MM.1S (cell line): ENCODE data around the gene ERLEC1.

Source experiments
- DNase-seq: peaks from one replicate; pipeline ENCODE4 v3.0.0-alpha.2; 2015
- H2AFZ ChIP-seq: fragments of 300-600 bp; sonication (generic); 2 replicates; pipeline ENCODE4 v1.6.0; 2016; ENCODE audit warnings: antibody characterized with exemption, low read length
- H3F3A ChIP-seq: fragments of 300-600 bp; sonication (generic); 2 replicates; pipeline ENCODE4 v1.6.1; 2016; ENCODE audit warnings: mild to moderate bottlenecking, antibody characterized with exemption, low read length, moderate library complexity, mixed read lengths; ENCODE audit not compliant: insufficient read depth
- H3K27ac ChIP-seq: fragments of 300-600 bp; sonication (generic); 2 replicates; pipeline ENCODE4 v1.5.1; 2016; ENCODE audit warnings: mild to moderate bottlenecking, low read length
- H3K27me3 ChIP-seq: fragments of 300-600 bp; sonication (generic); replicated peaks from 2 replicates; pipeline ENCODE4 v1.6.0; 2016; ENCODE audit warnings: low read length; ENCODE audit not compliant: insufficient read depth
- H3K36me3 ChIP-seq: fragments of 300-600 bp; sonication (generic); replicated peaks from 2 replicates; pipeline ENCODE4 v1.6.1; 2016; ENCODE audit warnings: mild to moderate bottlenecking, low read length, mixed read lengths; ENCODE audit not compliant: insufficient read depth
- H3K4me1 ChIP-seq: fragments of 300-600 bp; sonication (generic); 2 replicates; pipeline ENCODE4 v1.6.1; 2016; ENCODE audit warnings: low read length, mixed read lengths
- H3K4me2 ChIP-seq: fragments of 300-600 bp; sonication (generic); 2 replicates; pipeline ENCODE4 v1.6.0; 2016; ENCODE audit warnings: low read depth, low read length
- H3K4me3 ChIP-seq: fragments of 300-600 bp; sonication (generic); 2 replicates; pipeline ENCODE4 v1.5.1; 2016; ENCODE audit warnings: low read length, mixed read lengths
- H3K79me2 ChIP-seq: fragments of 300-600 bp; sonication (generic); 2 replicates; pipeline ENCODE4 v1.6.1; 2016; ENCODE audit warnings: mixed run types, low read length, mixed read lengths
- H3K9ac ChIP-seq: fragments of 300-600 bp; sonication (generic); 2 replicates; pipeline ENCODE4 v1.6.1; 2016; ENCODE audit warnings: low read length, mixed read lengths
- H3K9me2 ChIP-seq: fragments of 300-600 bp; sonication (generic); replicated peaks from 2 replicates; pipeline ENCODE4 v1.6.1; 2016; ENCODE audit warnings: mild to moderate bottlenecking, low read length, mixed read lengths; ENCODE audit not compliant: insufficient read depth
- H3K9me3 ChIP-seq: fragments of 300-600 bp; sonication (generic); replicated peaks from 2 replicates; pipeline ENCODE4 v1.6.1; 2016; ENCODE audit warnings: mild to moderate bottlenecking, low read length, mixed read lengths; ENCODE audit not compliant: insufficient read depth
- H4K20me1 ChIP-seq: fragments of 300-600 bp; sonication (generic); 2 replicates; pipeline ENCODE4 v1.6.1; 2016; ENCODE audit warnings: mild to moderate bottlenecking, low read length, moderate library complexity, mixed read lengths; ENCODE audit not compliant: insufficient read depth
- CTCF ChIP-seq: fragments of 300-600 bp; sonication (generic); IDR thresholded peaks from 2 replicates; pipeline ENCODE4 v1.5.1; 2016; ENCODE audit warnings: antibody characterized with exemption, low read length, mixed read lengths
- EZH2 ChIP-seq: fragments of 300-600 bp; sonication (generic); optimal IDR thresholded peaks from 2 replicates; pipeline ENCODE3; 2017; ENCODE audit warnings: low read depth, mild to moderate bottlenecking, antibody characterized with exemption, low read length, mixed read lengths
- EZH2phosphoT487 ChIP-seq: fragments of 300-600 bp; sonication (generic); IDR thresholded peaks from 2 replicates; pipeline ENCODE4 v1.6.1; 2018; ENCODE audit warnings: antibody characterized with exemption, low read length

Gene ERLEC1

GRCh38 chr2:53793261-53793660 is 6.4 kb downstream of the ERLEC1 start:
- Histone ChIP-seq H3K27ac (no peak overlapping the region), H3F3A (no peaks in the 10 kb centered on the region), H3K9me3 (no peaks in the 10 kb centered on the region), H2AFZ (no peak overlapping the region), H3K4me2 (no peak overlapping the region), H3K36me3 (no peaks in the 10 kb centered on the region; the same call in 1 of the 2 replicates), H4K20me1 (no peaks in the 10 kb centered on the region), H3K9me2 (no peaks in the 10 kb centered on the region), H3K4me3 (no peak overlapping the region), H3K79me2 (peaks cover 50% of the 10 kb centered on the region), H3K9ac (no peak overlapping the region), H3K27me3 (no peaks in the 10 kb centered on the region), H3K4me1 (no peaks in the 10 kb centered on the region)
- DNase-seq = no peak
- TF ChIP-seq EZH2phosphoT487 (no peak), EZH2 (no peak), CTCF (no peak)

- H3K4me2 ChIP-seq = no peak overlapping the region
- no peak for TF ChIP-seq CTCF
- TF ChIP-seq EZH2 = no peak
- TF ChIP-seq EZH2phosphoT487 = no peak
- no peaks in the 10 kb centered on the region for H3K9me3 ChIP-seq
- H3K9me2 ChIP-seq = no peaks in the 10 kb centered on the region
- no peaks in the 10 kb centered on the region; the same call in 1 of the 2 replicates for H3K36me3 ChIP-seq
- H2AFZ ChIP-seq = no peak overlapping the region
- no peaks in the 10 kb centered on the region for H3K4me1 ChIP-seq
- no peaks in the 10 kb centered on the region for H4K20me1 ChIP-seq
- no peak for DNase-seq
- no peak overlapping the region for H3K4me3 ChIP-seq
- H3K9ac ChIP-seq = no peak overlapping the region
- H3K27ac ChIP-seq = no peak overlapping the region
- no peaks in the 10 kb centered on the region for H3F3A ChIP-seq
- no peaks in the 10 kb centered on the region for H3K27me3 ChIP-seq
- peaks cover 45% of the 10 kb centered on the region for H3K79me2 ChIP-seq
Measured at GRCh38 chr2:53793821-53794220, 7.0 kb downstream of the ERLEC1 start.

GRCh38 chr2:53801547-53801946 is 14.7 kb downstream of the ERLEC1 start:
- Histone ChIP-seq H3F3A (no peaks in the 10 kb centered on the region), H3K27ac (no peak overlapping the region), H3K27me3 (no peaks in the 10 kb centered on the region), H2AFZ (no peak overlapping the region), H3K79me2 (no peaks in the 10 kb centered on the region), H3K9me3 (no peaks in the 10 kb centered on the region), H3K4me3 (no peak overlapping the region), H3K9me2 (no peaks in the 10 kb centered on the region), H3K4me2 (no peak overlapping the region), H3K9ac (no peak overlapping the region), H3K4me1 (no peaks in the 10 kb centered on the region), H3K36me3 (peaks cover 4% of the 10 kb centered on the region; the same call in 1 of the 2 replicates), H4K20me1 (no peaks in the 10 kb centered on the region)
- no peak for DNase-seq
- TF ChIP-seq EZH2phosphoT487 (no peak), CTCF (no peak), EZH2 (no peak)
